HEK293 (cell line): Measurements from ENCODE around the gene DYNC2I2.
"Not testable (repeated sequence)": the region's sequence is repeated elsewhere in the genome, so short reads cannot be mapped to it uniquely, and the experiment has no call there.

Source experiments
- CTCF ChIA-PET: fragments of 350-600 bp; formaldehyde crosslinking; extraction: SDS; loops from one replicate; lab custom pipeline; 2021; ENCODE audit warnings: antibody characterized with exemption; lab: Yijun Ruan, JAX
- POLR2A ChIA-PET: fragments of 300-600 bp; formaldehyde crosslinking; extraction: SDS; loops from one replicate; lab custom pipeline; 2020; ENCODE audit warnings: antibody characterized with exemption, inconsistent platforms; lab: Yijun Ruan, JAX
- H3K27ac ChIP-seq: fragments of 200-500 bp; sonication (Bioruptor generic); 2 replicates; pipeline ENCODE4 v1.5.1; 2014; ENCODE audit warnings: low read depth, low read length, control low read depth, inconsistent platforms; ENCODE audit errors: extremely low read depth
- H3K36me3 ChIP-seq, 2 experiments: fragments of 200-500 bp in 1 of 2; sonication (Bioruptor generic) in 1 of 2; 1 replicate in 1 of 2; 2 replicates in 1 of 2; pipeline ENCODE4 v1.5.1; 2014 to 2017; ENCODE audit warnings: inconsistent platforms in 2 of 2, low read length in 2 of 2; ENCODE audit not compliant: control insufficient read depth in 2 of 2, insufficient read depth in 1 of 2
- H3K4me1 ChIP-seq: fragments of 200-500 bp; sonication (Bioruptor generic); 2 replicates; pipeline ENCODE4 v1.5.1; 2014; ENCODE audit warnings: mild to moderate bottlenecking, low read length, inconsistent platforms; ENCODE audit not compliant: control insufficient read depth, insufficient read depth
- H3K4me3 ChIP-seq: 2 replicates; pipeline ENCODE4 v1.5.1; 2011; ENCODE audit warnings: low read depth, mild to moderate bottlenecking, control low read depth, low read length, moderate library complexity
- H3K9me3 ChIP-seq: fragments of 200-500 bp; sonication (Bioruptor generic); 2 replicates; pipeline ENCODE4 v1.5.1; 2014; ENCODE audit warnings: low read depth, low read length, inconsistent platforms; ENCODE audit not compliant: control insufficient read depth, insufficient read depth
- EGR2 ChIP-seq: fragments of 450-650 bp; formaldehyde crosslinking; IDR thresholded peaks from 2 replicates; pipeline ENCODE4 v1.5.1; 2016; ENCODE audit warnings: low read depth, missing biosample characterization, missing genetic modification characterization
- GLI4 ChIP-seq: fragments of 450-650 bp; formaldehyde crosslinking; IDR thresholded peaks from 2 replicates; pipeline ENCODE4 v1.5.1; 2016; ENCODE audit warnings: missing biosample characterization, missing genetic modification characterization
- KLF10 ChIP-seq: fragments of 450-650 bp; IDR thresholded peaks from 2 replicates; pipeline ENCODE4 v1.5.1; 2018; ENCODE audit warnings: missing biosample characterization, mild to moderate bottlenecking, missing genetic modification characterization
- ZFP69B ChIP-seq: fragments of 450-650 bp; formaldehyde crosslinking; IDR thresholded peaks from 2 replicates; pipeline ENCODE4 v1.5.1; 2016; ENCODE audit warnings: missing biosample characterization, missing genetic modification characterization
- ZNF121 ChIP-seq: fragments of 450-650 bp; formaldehyde crosslinking; IDR thresholded peaks from 2 replicates; pipeline ENCODE4 v1.5.1; 2016; ENCODE audit warnings: missing biosample characterization, missing genetic modification characterization
- ZNF2 ChIP-seq: fragments of 450-650 bp; formaldehyde crosslinking; IDR thresholded peaks from 2 replicates; pipeline ENCODE4 v1.5.1; 2016; ENCODE audit warnings: missing biosample characterization, missing genetic modification characterization
- ZNF514 ChIP-seq: fragments of 450-650 bp; formaldehyde crosslinking; IDR thresholded peaks from 2 replicates; pipeline ENCODE4 v1.5.1; 2016; ENCODE audit warnings: missing biosample characterization, missing genetic modification characterization
- ZNF585B ChIP-seq: fragments of 450-650 bp; formaldehyde crosslinking; IDR thresholded peaks from 2 replicates; pipeline ENCODE4 v1.5.1; 2016; ENCODE audit warnings: missing biosample characterization, missing genetic modification characterization
- ZNF654 ChIP-seq: fragments of 450-650 bp; formaldehyde crosslinking; IDR thresholded peaks from 2 replicates; pipeline ENCODE4 v1.5.1; 2016; ENCODE audit warnings: low read depth, missing biosample characterization, missing genetic modification characterization
- ZNF843 ChIP-seq: fragments of 450-650 bp; formaldehyde crosslinking; IDR thresholded peaks from 2 replicates; pipeline ENCODE4 v1.5.1; 2016; ENCODE audit warnings: missing biosample characterization, missing genetic modification characterization
- TF ChIP-seq, protein P1 (sequence below): fragments of 450-650 bp; formaldehyde crosslinking; IDR thresholded peaks from 2 replicates; pipeline ENCODE4 v1.5.1; 2016; ENCODE audit warnings: missing biosample characterization, missing genetic modification characterization
- TF ChIP-seq, protein P2 (sequence below): fragments of 450-650 bp; formaldehyde crosslinking; IDR thresholded peaks from 2 replicates; pipeline ENCODE4 v1.5.1; 2016; ENCODE audit warnings: missing biosample characterization, missing genetic modification characterization
- TF ChIP-seq, protein P3 (sequence below): fragments of 450-650 bp; formaldehyde crosslinking; IDR thresholded peaks from 2 replicates; pipeline ENCODE4 v1.5.1; 2016; ENCODE audit warnings: missing biosample characterization, missing genetic modification characterization

Gene DYNC2I2

DNA sequence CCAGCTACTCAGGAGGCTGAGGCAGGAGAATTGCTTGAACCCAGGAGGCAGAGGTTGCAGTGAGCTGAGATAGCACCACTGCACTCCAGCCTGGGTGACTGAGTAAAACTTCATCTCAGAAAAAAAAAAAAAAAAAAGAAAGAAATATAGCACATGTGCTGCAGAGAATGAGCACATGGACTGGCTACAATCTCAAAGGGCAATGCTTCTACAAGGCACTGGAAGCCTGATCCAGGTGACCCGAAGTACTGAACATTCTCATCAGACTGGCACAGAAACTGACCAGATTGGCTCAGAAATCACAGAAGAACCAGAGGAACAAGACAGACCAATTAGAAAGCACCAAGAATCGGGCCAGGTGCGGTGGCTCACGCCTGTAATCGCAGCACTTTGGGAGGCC lies 4.8 kb downstream of the DYNC2I2 start (continued):
- TF ChIP-seq, protein P1, sequence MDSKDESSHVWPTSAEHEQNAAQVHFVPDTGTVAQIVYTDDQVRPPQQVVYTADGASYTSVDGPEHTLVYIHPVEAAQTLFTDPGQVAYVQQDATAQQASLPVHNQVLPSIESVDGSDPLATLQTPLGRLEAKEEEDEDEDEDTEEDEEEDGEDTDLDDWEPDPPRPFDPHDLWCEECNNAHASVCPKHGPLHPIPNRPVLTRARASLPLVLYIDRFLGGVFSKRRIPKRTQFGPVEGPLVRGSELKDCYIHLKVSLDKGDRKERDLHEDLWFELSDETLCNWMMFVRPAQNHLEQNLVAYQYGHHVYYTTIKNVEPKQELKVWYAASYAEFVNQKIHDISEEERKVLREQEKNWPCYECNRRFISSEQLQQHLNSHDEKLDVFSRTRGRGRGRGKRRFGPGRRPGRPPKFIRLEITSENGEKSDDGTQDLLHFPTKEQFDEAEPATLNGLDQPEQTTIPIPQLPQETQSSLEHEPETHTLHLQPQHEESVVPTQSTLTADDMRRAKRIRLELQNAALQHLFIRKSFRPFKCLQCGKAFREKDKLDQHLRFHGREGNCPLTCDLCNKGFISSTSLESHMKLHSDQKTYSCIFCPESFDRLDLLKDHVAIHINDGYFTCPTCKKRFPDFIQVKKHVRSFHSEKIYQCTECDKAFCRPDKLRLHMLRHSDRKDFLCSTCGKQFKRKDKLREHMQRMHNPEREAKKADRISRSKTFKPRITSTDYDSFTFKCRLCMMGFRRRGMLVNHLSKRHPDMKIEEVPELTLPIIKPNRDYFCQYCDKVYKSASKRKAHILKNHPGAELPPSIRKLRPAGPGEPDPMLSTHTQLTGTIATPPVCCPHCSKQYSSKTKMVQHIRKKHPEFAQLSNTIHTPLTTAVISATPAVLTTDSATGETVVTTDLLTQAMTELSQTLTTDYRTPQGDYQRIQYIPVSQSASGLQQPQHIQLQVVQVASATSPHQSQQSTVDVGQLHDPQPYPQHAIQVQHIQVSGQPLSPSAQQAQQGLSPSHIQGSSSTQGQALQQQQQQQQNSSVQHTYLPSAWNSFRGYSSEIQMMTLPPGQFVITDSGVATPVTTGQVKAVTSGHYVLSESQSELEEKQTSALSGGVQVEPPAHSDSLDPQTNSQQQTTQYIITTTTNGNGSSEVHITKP (tag by site-specific recombination) = no peak
- TF ChIP-seq ZNF2 (tag by site-specific recombination) = no peak
- TF ChIP-seq GLI4 (tag by site-specific recombination) = no peak
- TF ChIP-seq EGR2 (tag by site-specific recombination) = no peak
- TF ChIP-seq ZNF514 = no peak
- no peak for TF ChIP-seq KLF10
- no peak for TF ChIP-seq ZNF585B (tag by site-specific recombination)
- TF ChIP-seq ZNF843 (tag by site-specific recombination) = no peak

DNA sequence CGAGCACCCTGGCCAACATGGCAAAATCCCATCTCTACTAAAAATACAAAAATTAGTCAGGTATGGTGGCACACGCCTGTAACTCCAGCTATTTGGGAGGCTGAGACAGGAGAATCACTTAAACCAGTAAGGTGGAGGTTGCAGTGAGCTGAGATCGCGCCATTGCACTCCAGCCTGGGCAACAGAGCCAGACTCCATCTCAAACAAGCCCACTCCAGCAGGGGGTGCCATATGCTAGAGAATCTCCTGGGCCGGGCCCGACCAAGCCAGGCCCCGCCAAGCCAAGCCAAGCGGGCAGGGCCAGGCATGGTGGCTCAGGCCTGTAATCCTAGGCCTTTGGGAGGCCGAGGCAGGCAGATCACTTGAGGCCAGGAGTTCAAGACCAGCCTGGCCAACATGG lies 8.4 kb downstream of the DYNC2I2 start:
- not testable (repeated sequence) for H3K27ac ChIP-seq, H3K9me3 ChIP-seq, H3K4me1 ChIP-seq, H3K4me3 ChIP-seq
- H3K36me3 ChIP-seq = peaks cover 0 to 20% of the 10 kb centered on the region in 2 experiments; a peak in 2 of 3 replicates
- POLR2A ChIA-PET = interaction anchor here (1.3 kb wide), 1 partner anchor 36 kb away, joined by 4 read pairs; no protein-coding TSS in a partner anchor
- CTCF ChIA-PET = interaction anchor here (0.6 to 4.0 kb wide), 3 partner anchors 12 to 93 kb away, joined by 3 to 21 read pairs (median 4); no protein-coding TSS in a partner anchor
- TF ChIP-seq, protein P2, sequence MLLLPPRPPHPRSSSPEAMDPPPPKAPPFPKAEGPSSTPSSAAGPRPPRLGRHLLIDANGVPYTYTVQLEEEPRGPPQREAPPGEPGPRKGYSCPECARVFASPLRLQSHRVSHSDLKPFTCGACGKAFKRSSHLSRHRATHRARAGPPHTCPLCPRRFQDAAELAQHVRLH = 0 out of 2 replicates have a peak, but pooled peaks have one; percentile 22
- TF ChIP-seq ZNF121 (tag by site-specific recombination) (peak; percentile 93), ZFP69B (tag by site-specific recombination) (peak; percentile 54; the same call in 1 of the 2 replicates), ZNF654 (tag by site-specific recombination) (peak; percentile 48)
- TF ChIP-seq, protein P3, sequence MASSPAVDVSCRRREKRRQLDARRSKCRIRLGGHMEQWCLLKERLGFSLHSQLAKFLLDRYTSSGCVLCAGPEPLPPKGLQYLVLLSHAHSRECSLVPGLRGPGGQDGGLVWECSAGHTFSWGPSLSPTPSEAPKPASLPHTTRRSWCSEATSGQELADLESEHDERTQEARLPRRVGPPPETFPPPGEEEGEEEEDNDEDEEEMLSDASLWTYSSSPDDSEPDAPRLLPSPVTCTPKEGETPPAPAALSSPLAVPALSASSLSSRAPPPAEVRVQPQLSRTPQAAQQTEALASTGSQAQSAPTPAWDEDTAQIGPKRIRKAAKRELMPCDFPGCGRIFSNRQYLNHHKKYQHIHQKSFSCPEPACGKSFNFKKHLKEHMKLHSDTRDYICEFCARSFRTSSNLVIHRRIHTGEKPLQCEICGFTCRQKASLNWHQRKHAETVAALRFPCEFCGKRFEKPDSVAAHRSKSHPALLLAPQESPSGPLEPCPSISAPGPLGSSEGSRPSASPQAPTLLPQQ = peak; percentile 58; the same call in 1 of the 2 replicates
- TF ChIP-seq, protein P1 (tag by site-specific recombination) = peak; percentile 13; the same call in 1 of the 2 replicates
